OCI-LY3 (cell line): ENCODE measurements around the gene RNF220.

Source experiments
- H2AFZ ChIP-seq: fragments of 200-600, 300-600 bp; shearing (Covaris generic); 2 replicates; pipeline ENCODE4 v1.6.0; 2014; ENCODE audit warnings: antibody characterized with exemption, low read depth, low read length
- H3K27ac ChIP-seq: fragments of 200-600, 300-600 bp; sonication (generic); 2 replicates; pipeline ENCODE4 v1.5.1; 2014; ENCODE audit warnings: mild to moderate bottlenecking, low read length, moderate library complexity, mixed read lengths
- H3K27me3 ChIP-seq: fragments of 200-600, 300-600 bp; sonication (generic); 2 replicates; pipeline ENCODE4 v1.6.1; 2014; ENCODE audit warnings: low read depth, low read length, mixed read lengths
- H3K36me3 ChIP-seq: fragments of 200-600, 300-600 bp; sonication (generic); replicated peaks from 2 replicates; pipeline ENCODE3; 2014; ENCODE audit warnings: low read depth, low read length, mixed read lengths
- H3K4me1 ChIP-seq: fragments of 300-600, 200-600 bp; sonication (generic); 2 replicates; pipeline ENCODE4 v1.6.1; 2014; ENCODE audit warnings: low read length, mixed read lengths
- H3K4me2 ChIP-seq: fragments of 200-600, 300-600 bp; sonication (generic); 2 replicates; pipeline ENCODE4 v1.6.1; 2014; ENCODE audit warnings: low read length, mixed read lengths
- H3K4me3 ChIP-seq: fragments of 300-600, 200-600 bp; sonication (generic); 2 replicates; pipeline ENCODE4 v1.5.1; 2014; ENCODE audit warnings: antibody characterized with exemption, mild to moderate bottlenecking, low read length, moderate library complexity
- H3K79me2 ChIP-seq: fragments of 300-600, 200-600 bp; shearing (Covaris generic); 2 replicates; pipeline ENCODE4 v1.6.1; 2014; ENCODE audit warnings: mild to moderate bottlenecking, low read length, mixed read lengths
- H3K9ac ChIP-seq: fragments of 300-600, 200-600 bp; shearing (Covaris generic); 2 replicates; pipeline ENCODE4 v1.6.0; 2014; ENCODE audit warnings: mild to moderate bottlenecking, low read length, moderate library complexity
- H3K9me3 ChIP-seq: fragments of 200-600, 300-600 bp; shearing (Covaris generic); 2 replicates; pipeline ENCODE4 v1.6.1; 2014; ENCODE audit warnings: low read length, mixed read lengths; ENCODE audit not compliant: insufficient read depth
- H4K20me1 ChIP-seq: fragments of 200-600, 300-600 bp; sonication (generic); 2 replicates; pipeline ENCODE4 v1.6.1; 2016; ENCODE audit warnings: low read length, mixed read lengths; ENCODE audit not compliant: insufficient read depth
- CTCF ChIP-seq: fragments of 200-600, 300-600 bp; sonication (generic); IDR thresholded peaks from 2 replicates; pipeline ENCODE4 v1.5.1; 2014; ENCODE audit warnings: antibody characterized with exemption, low read length, low read depth
- EZH2phosphoT487 ChIP-seq: fragments of 200-600 bp; shearing (Covaris generic); IDR thresholded peaks from 2 replicates; pipeline ENCODE4 v1.6.1; 2018; ENCODE audit warnings: antibody characterized with exemption, mixed run types, low read depth

RNF220 gene

GRCh38 chr1:44371206-44371605 is 33.8 kb upstream of the RNF220 start:
- Histone ChIP-seq H3K4me2 (no peak overlapping the region), H3K4me3 (no peak overlapping the region), H3K9ac (no peak overlapping the region), H3K79me2 (no peaks in the 10 kb centered on the region), H4K20me1 (no peaks in the 10 kb centered on the region), H3K4me1 (no peaks in the 10 kb centered on the region), H3K27ac (no peak overlapping the region), H2AFZ (no peak overlapping the region), H3K36me3 (no peaks in the 10 kb centered on the region), H3K9me3 (no peaks in the 10 kb centered on the region), H3K27me3 (no peaks in the 10 kb centered on the region)
- TF ChIP-seq EZH2phosphoT487 (no peak), CTCF (no peak)

GRCh38 chr1:44375547-44375946 is 29.5 kb upstream of the RNF220 start:
- Histone ChIP-seq H4K20me1 (no peaks in the 10 kb centered on the region), H3K4me2 (no peak overlapping the region), H3K9me3 (no peaks in the 10 kb centered on the region), H3K4me1 (peaks cover under 1% of the 10 kb centered on the region; the same call in 1 of the 2 replicates), H3K27me3 (no peaks in the 10 kb centered on the region), H3K36me3 (no peaks in the 10 kb centered on the region), H3K9ac (no peak overlapping the region), H3K79me2 (no peaks in the 10 kb centered on the region), H2AFZ (no peak overlapping the region), H3K27ac (no peak overlapping the region), H3K4me3 (no peak overlapping the region)
- TF ChIP-seq CTCF (no peak), EZH2phosphoT487 (no peak)

DNA sequence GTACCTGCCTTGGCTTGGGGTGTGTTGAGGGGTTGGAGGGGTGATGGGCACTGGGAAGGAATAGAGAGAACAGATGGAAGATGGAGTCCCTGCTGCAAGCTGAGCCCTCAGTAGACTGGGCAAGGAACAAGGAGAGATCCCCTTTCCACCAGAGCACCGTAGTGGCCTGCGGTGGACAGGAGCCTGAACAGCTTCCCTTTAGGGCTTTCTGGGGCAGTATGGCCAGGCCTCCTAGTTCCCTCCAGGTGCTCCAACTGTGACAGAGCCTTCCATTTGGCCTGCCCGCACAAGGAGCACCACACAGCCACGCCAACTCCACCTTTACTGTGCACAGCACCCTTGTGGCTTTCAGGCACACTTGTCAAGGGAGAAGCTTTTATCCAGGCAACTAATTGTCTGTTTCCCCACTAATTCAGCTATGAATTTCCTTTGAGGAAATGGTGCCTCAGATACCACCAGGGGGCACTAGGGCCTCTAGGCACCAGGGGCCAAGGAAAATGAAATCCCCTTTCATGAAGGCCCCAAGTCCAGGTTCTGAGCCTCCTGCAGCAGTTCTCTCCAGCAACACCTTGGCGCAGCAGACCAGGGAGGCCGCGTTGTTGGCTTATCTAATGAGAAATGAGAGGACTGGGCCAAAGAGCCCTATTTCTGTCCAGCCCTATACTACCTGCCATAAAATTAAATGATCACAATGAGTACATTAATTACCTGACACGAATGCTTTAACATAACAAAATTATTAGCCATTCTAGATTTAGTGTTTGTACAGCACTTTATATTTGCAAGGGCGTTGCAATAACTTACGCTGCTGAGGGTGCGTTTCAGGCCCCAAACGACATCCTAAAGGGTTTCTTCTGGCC is 26.9 kb upstream of the RNF220 start:
- no peak overlapping the region for H3K27ac ChIP-seq
- H3K4me2 ChIP-seq = no peak overlapping the region
- peaks cover 4% of the 10 kb centered on the region; the same call in 1 of the 2 replicates for H3K27me3 ChIP-seq
- H3K9me3 ChIP-seq = no peaks in the 10 kb centered on the region
- H2AFZ ChIP-seq = no peak overlapping the region
- peaks cover 6% of the 10 kb centered on the region; the same call in 1 of the 2 replicates for H3K4me1 ChIP-seq
- H3K79me2 ChIP-seq = no peaks in the 10 kb centered on the region
- TF ChIP-seq EZH2phosphoT487 (no peak), CTCF (peak; percentile 76)
- no peaks in the 10 kb centered on the region for H4K20me1 ChIP-seq
- H3K36me3 ChIP-seq = no peaks in the 10 kb centered on the region
- H3K4me3 ChIP-seq = no peak overlapping the region
- H3K9ac ChIP-seq = no peak overlapping the region

GRCh38 chr1:44380666-44381177 is 24.3 kb upstream of the RNF220 start:
- H3K27me3 ChIP-seq = peaks cover 5% of the 10 kb centered on the region; the same call in 1 of the 2 replicates
- H3K27ac ChIP-seq = no peak overlapping the region
- H3K4me3 ChIP-seq = no peak overlapping the region
- H3K9ac ChIP-seq = no peak overlapping the region
- H4K20me1 ChIP-seq = no peaks in the 10 kb centered on the region
- no peak for TF ChIP-seq CTCF
- TF ChIP-seq EZH2phosphoT487 = no peak
- H3K9me3 ChIP-seq = no peaks in the 10 kb centered on the region
- no peaks in the 10 kb centered on the region for H3K79me2 ChIP-seq
- H3K4me1 ChIP-seq = peaks cover 6% of the 10 kb centered on the region; the same call in 1 of the 2 replicates
- H3K36me3 ChIP-seq = no peaks in the 10 kb centered on the region
- no peak overlapping the region for H3K4me2 ChIP-seq
- no peak overlapping the region for H2AFZ ChIP-seq
